Measurements from ENCODE around the gene CR1L. TPM values are rescaled to one million over a fixed set of nuclear protein-coding genes. Genes with fewer than 3 reads are reported as not detected.

CR1L gene
- total and polyA plus RNA-seq, 9 of the 15 experiments (the other 6 are each of a cell fraction or from before 2014, with no cell fraction given) = 10.1 to 74.8 (median 34.3) TPM

DNA sequence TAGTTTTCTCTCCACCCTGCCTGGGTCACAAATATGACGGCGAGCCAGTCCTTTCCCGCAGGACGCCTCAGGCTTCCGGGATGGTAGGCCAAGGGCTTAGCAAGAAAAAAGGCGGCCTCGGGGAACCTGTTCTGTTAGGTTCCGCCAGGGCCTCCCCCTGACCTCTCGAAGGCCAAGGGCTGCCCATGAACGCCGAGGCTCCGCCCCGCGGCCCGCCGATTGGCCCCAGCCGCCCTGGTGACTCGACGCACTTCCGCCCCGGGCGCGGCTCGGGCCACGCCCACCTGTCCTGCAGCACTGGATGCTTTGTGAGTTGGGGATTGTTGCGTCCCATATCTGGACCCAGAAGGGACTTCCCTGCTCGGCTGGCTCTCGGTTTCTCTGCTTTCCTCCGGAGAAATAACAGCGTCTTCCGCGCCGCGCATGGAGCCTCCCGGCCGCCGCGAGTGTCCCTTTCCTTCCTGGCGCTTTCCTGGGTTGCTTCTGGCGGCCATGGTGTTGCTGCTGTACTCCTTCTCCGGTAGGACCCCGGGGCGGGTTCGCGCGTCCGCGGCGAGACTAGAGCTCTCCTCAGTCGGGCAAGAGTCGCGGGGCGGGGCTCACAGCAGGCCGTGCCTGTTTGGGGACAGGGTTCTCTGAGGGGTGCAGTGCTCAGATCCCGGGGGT, 107.0 kb downstream of the CR1L start, which contains the start of gene CD46:
Gene CD46 (plus strand): TSS at position 265 of the 666 bp plus-strand sequence. CDS start 159 bp downstream, at position 424.
- ChIA-PET CTCF (ENCODE audit: low intra/inter-chr PET ratio) (no interaction called here), POLR2A (interaction anchor here (0.6 to 2.0 kb wide), 4 partner anchors 12 to 20 kb away, joined by 3 to 13 read pairs (median 4); no protein-coding TSS in a partner anchor)
- Histone ChIP-seq H3K4me1 (replicated peaks in 1 of 2; ENCODE audit: control insufficient read depth in 2 of 2, insufficient read depth in 2 of 2, low read length in 2 of 2) (peaks cover 33 to 59% of the 10 kb centered on the region in 2 experiments), H3K9me3 (replicated peaks; ENCODE audit: control insufficient read depth, insufficient read depth, low read depth, low read length) (no peaks in the 10 kb centered on the region), H3K79me2 (ENCODE audit: control insufficient read depth, insufficient read depth, low read length) (peaks cover 91% of the 10 kb centered on the region), H3K4me2 (ENCODE audit: insufficient read depth, low read length) (peak within 1 kb of the TSS; percentile 95), H3K9ac (ENCODE audit: insufficient read depth in 1 of 2, low read depth in 2 of 2, low read length in 2 of 2) (peak within 1 kb of the TSS; percentile 83 to 99), H3K9me1 (ENCODE audit: control insufficient read depth, insufficient read depth, low read length) (no peaks in the 10 kb centered on the region), H3K27ac (ENCODE audit: extremely low read depth, low read depth, low read length) (peak within 1 kb of the TSS; percentile 80), H3K36me3 (ENCODE audit: control insufficient read depth, insufficient read depth, low read length) (peaks cover 20% of the 10 kb centered on the region; the same call in 2 of the 3 replicates), H3K27me3 (ENCODE audit: control insufficient read depth in 2 of 2, insufficient read depth in 2 of 2, low read length in 2 of 2) (no peaks in the 10 kb centered on the region), H2AFZ (ENCODE audit: low read depth, low read length) (peak within 1 kb of the TSS; percentile 79), H3K4me3 (peak within 1 kb of the TSS; percentile 92), H4K20me1 (replicated peaks; ENCODE audit: control insufficient read depth, insufficient read depth, low read length) (peaks cover 33% of the 10 kb centered on the region; the same call in 1 of the 2 replicates)
- peak; percentile 96 to 100 (median 96) for DNase-seq (ENCODE audit: extremely low read depth in 1 of 4, low spot score in 3 of 4)
- in situ Hi-C loops (cut with MboI) (no loop called here), intact Hi-C loops (cut with micrococcal nuclease) (loop anchor here (2.0 to 5.0 kb wide), 2 partner anchors 45 to 105 kb away; partner anchors contain the start of gene CR1L)
- peak; percentile 88 for FAIRE-seq
- WGBS (ENCODE audit: insufficient coverage, low coverage, missing lambda C conversion rate) = 0% methylated on average over 50 of the region's 55 CpGs
- no TSS peak for BruUV-seq (replicated peaks)
- ATAC-seq = peak; percentile 89
- TF ChIP-seq RFX7 (CRISPR knock-in tag; IDR thresholded peaks at IDR 0.05) = no peak
- no peak for TF ChIP-seq ZBED1 (IDR thresholded peaks at IDR 0.05)
- TF ChIP-seq XRCC4 (IDR thresholded peaks at IDR 0.05; ENCODE audit: extremely low read depth, insufficient read depth, insufficient read length) = no peak
- no peak for TF ChIP-seq ZNF696 (CRISPR knock-in tag; conservative IDR thresholded peaks at IDR 0.05)
- peak; percentile 85 for TF ChIP-seq RB1 (IDR thresholded peaks at IDR 0.05; ENCODE audit: low read depth)
- TF ChIP-seq EGR1 (conservative IDR thresholded peaks at IDR 0.05) = peak; percentile 42
- TF ChIP-seq FOXK2 (conservative IDR thresholded peaks at IDR 0.05 in 1 of 2, IDR thresholded peaks at IDR 0.05 in 1 of 2; ENCODE audit: low read depth in 2 of 2) = peak; percentile 47 to 75; a peak in 3 of 4 replicates
- no peak for TF ChIP-seq ZNF785 (CRISPR knock-in tag; IDR thresholded peaks at IDR 0.05)
- no peak for TF ChIP-seq MCM5 (IDR thresholded peaks at IDR 0.05; ENCODE audit: low read depth)
- TF ChIP-seq, protein P1, sequence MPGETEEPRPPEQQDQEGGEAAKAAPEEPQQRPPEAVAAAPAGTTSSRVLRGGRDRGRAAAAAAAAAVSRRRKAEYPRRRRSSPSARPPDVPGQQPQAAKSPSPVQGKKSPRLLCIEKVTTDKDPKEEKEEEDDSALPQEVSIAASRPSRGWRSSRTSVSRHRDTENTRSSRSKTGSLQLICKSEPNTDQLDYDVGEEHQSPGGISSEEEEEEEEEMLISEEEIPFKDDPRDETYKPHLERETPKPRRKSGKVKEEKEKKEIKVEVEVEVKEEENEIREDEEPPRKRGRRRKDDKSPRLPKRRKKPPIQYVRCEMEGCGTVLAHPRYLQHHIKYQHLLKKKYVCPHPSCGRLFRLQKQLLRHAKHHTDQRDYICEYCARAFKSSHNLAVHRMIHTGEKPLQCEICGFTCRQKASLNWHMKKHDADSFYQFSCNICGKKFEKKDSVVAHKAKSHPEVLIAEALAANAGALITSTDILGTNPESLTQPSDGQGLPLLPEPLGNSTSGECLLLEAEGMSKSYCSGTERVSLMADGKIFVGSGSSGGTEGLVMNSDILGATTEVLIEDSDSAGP (CRISPR knock-in tag; IDR thresholded peaks at IDR 0.05) = no peak
- TF ChIP-seq ATF7 (IDR thresholded peaks at IDR 0.05) = peak; percentile 73; the same call in 1 of the 2 replicates
- no peak for TF ChIP-seq NCOA2 (IDR thresholded peaks at IDR 0.05; ENCODE audit: partially characterized antibody in 2 of 2)
- TF ChIP-seq, protein P2, sequence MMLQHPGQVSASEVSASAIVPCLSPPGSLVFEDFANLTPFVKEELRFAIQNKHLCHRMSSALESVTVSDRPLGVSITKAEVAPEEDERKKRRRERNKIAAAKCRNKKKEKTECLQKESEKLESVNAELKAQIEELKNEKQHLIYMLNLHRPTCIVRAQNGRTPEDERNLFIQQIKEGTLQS (IDR thresholded peaks at IDR 0.05) = no peak
- TF ChIP-seq, protein P2 (CRISPR knock-in tag; conservative IDR thresholded peaks at IDR 0.05) = no peak; the same call in 1 of the 2 replicates
- no peak for TF ChIP-seq SMAD2 (IDR thresholded peaks at IDR 0.05; ENCODE audit: low read depth, low read length)

Measured in K562 (cell line).